HCT116 (cell line): Measurements from ENCODE around the gene POFUT2. TPM values are rescaled to one million over a fixed set of nuclear protein-coding genes. Genes with fewer than 3 reads are reported as not detected.

Experiments used
- ATAC-seq: fragments of 200-7000 bp; cut with Tn5 transposase; 2 replicates; pipeline ENCODE4 v1.9.1; 2020; ENCODE audit warnings: mild to moderate bottlenecking, moderate library complexity
- BruUV-seq: library from RNA; stranded (reverse); fragments of 400-500 nt; replicated peaks from 2 replicates; lab custom pipeline; 2021; lab: Mats Ljungman, UMichigan
- CTCF ChIA-PET: fragments of 300-600 bp; sonication (Branson Sonifier 250); formaldehyde crosslinking; loops from one replicate; lab custom pipeline; 2021; ENCODE audit warnings: antibody characterized with exemption; lab: Charles Lee
- POLR2A ChIA-PET: fragments of 300-600, 350-600 bp; sonication (Branson Sonifier 250); formaldehyde crosslinking; loops from one replicate; lab custom pipeline; 2021; ENCODE audit warnings: antibody characterized with exemption; lab: Charles Lee
- RAD21 ChIA-PET, 2 experiments: fragments of 300-600 bp; sonication (Branson Sonifier 250); formaldehyde crosslinking; loops; one replicate each; lab custom pipeline; 2023; ENCODE audit warnings: low total read pairs in 2 of 2; ENCODE audit not compliant: uncharacterized antibody in 2 of 2, unreplicated experiment in 2 of 2, low non-redundant PET in 1 of 2; lab: Charles Lee
- DNase-seq: peaks from one replicate; pipeline ENCODE4 v3.0.0-alpha.2; 2010; ENCODE audit warnings: low read depth, low spot score
- H2AFZ ChIP-seq: fragments of 200-600 bp; shearing (Covaris generic), sonication (generic); 2 replicates; pipeline ENCODE4 v1.6.1; 2017; ENCODE audit warnings: low read depth, mixed run types, mixed read lengths, antibody characterized with exemption, low read length; ENCODE audit not compliant: poor library complexity, severe bottlenecking
- H3K27ac ChIP-seq: 2 replicates; pipeline ENCODE4 v1.5.1; 2012; ENCODE audit warnings: low read depth, low read length
- H3K27me3 ChIP-seq: fragments of 200-600 bp; sonication (generic); 2 replicates; pipeline ENCODE4 v1.6.1; 2016; ENCODE audit warnings: mixed run types, low read length, mixed read lengths; ENCODE audit not compliant: insufficient read depth
- H3K36me3 ChIP-seq, 2 experiments: fragments of 200-500 bp in 1 of 2; fragments of 200-600 bp in 1 of 2; sonication (Bioruptor generic) in 1 of 2; sonication (generic) in 1 of 2; 2 replicates each; pipeline versions ENCODE4 v1.5.1 to v1.6.1; 2014 to 2016; ENCODE audit warnings: low read length in 2 of 2, inconsistent platforms in 1 of 2, mixed read lengths in 1 of 2, mixed run types in 1 of 2; ENCODE audit not compliant: insufficient read depth in 2 of 2, control insufficient read depth in 1 of 2
- H3K4me1 ChIP-seq, 2 experiments: fragments of 200-600 bp in 1 of 2; sonication (generic) in 1 of 2; 2 replicates each; pipeline versions ENCODE4 v1.5.1 to v1.6.1; 2012 to 2017; ENCODE audit warnings: low read length in 2 of 2, inconsistent platforms in 1 of 2, mild to moderate bottlenecking in 1 of 2, mixed read lengths in 1 of 2, mixed run types in 1 of 2, moderate library complexity in 1 of 2; ENCODE audit not compliant: insufficient read depth in 2 of 2, control insufficient read depth in 1 of 2
- H3K4me2 ChIP-seq: fragments of 200-600 bp; sonication (generic); 2 replicates; pipeline ENCODE4 v1.6.1; 2017; ENCODE audit warnings: mixed run types, low read length, mixed read lengths
- H3K4me3 ChIP-seq, 2 experiments: fragments of 200-600 bp in 1 of 2; sonication (generic) in 1 of 2; replicated peaks in 1 of 2; 2 replicates each; pipeline ENCODE4 v1.5.1; 2011 to 2016; ENCODE audit warnings: low read length in 2 of 2, control low read depth in 1 of 2, low read depth in 1 of 2, mild to moderate bottlenecking in 1 of 2, mixed read lengths in 1 of 2, mixed run types in 1 of 2
- H3K79me2 ChIP-seq: fragments of 200-600 bp; sonication (generic); 2 replicates; pipeline ENCODE4 v1.6.1; 2017; ENCODE audit warnings: mild to moderate bottlenecking, mixed run types, low read length, moderate library complexity, mixed read lengths; ENCODE audit not compliant: insufficient read depth
- H3K9ac ChIP-seq: fragments of 200-600 bp; sonication (generic); 2 replicates; pipeline ENCODE4 v1.6.1; 2016; ENCODE audit warnings: low read length, mixed read lengths
- H3K9me2 ChIP-seq: fragments of 200-600 bp; sonication (generic), shearing (Covaris generic); 2 replicates; pipeline ENCODE4 v1.6.1; 2017; ENCODE audit warnings: mixed run types, mild to moderate bottlenecking, moderate library complexity; ENCODE audit not compliant: insufficient read depth
- H3K9me3 ChIP-seq, 2 experiments: fragments of 200-500 bp in 1 of 2; fragments of 200-600 bp in 1 of 2; sonication (Bioruptor generic) in 1 of 2; sonication (generic) in 1 of 2; 2 replicates each; pipeline ENCODE4 v1.6.1; 2014 to 2017; ENCODE audit warnings: low read length in 2 of 2, mixed read lengths in 2 of 2, inconsistent platforms in 1 of 2, low read depth in 1 of 2, mild to moderate bottlenecking in 1 of 2, mixed run types in 1 of 2, moderate library complexity in 1 of 2; ENCODE audit not compliant: control insufficient read depth in 1 of 2, insufficient read depth in 1 of 2
- H4K20me1 ChIP-seq: fragments of 200-600 bp; sonication (generic), shearing (Covaris generic); 2 replicates; pipeline ENCODE4 v1.6.1; 2017; ENCODE audit warnings: mixed run types, mild to moderate bottlenecking, moderate library complexity; ENCODE audit not compliant: insufficient read depth
- CBX3 ChIP-seq: IDR thresholded peaks from 2 replicates; pipeline ENCODE4 v1.6.1; 2012; ENCODE audit warnings: low read depth
- SP1 ChIP-seq: IDR thresholded peaks from 2 replicates; pipeline ENCODE4 v1.6.1; 2012; ENCODE audit warnings: low read depth
- SRF ChIP-seq: IDR thresholded peaks from 2 replicates; pipeline ENCODE4 v1.6.1; 2012; ENCODE audit warnings: low read depth
- TCF7L2 ChIP-seq: IDR thresholded peaks from 2 replicates; pipeline ENCODE4 v1.7.0; 2011; ENCODE audit warnings: borderline replicate concordance, inconsistent platforms; ENCODE audit not compliant: insufficient read depth, insufficient read length; ENCODE audit errors: extremely low read depth
- ZFX ChIP-seq: fragments of 450-650 bp; IDR thresholded peaks from 2 replicates; pipeline ENCODE4 v1.6.1; 2017
- intact Hi-C: fragments of 100-400 bp; cut with micrococcal nuclease; formaldehyde crosslinking; loops from 2 replicates; pipeline ENCODE4 v1.10.0; 2022
- total RNA-seq: library from RNA; stranded (reverse); gene quantifications from one replicate; pipeline ENCODE4 v1.2.1, GENCODE V29; 2021; ENCODE audit not compliant: unreplicated experiment
- TF ChIP-seq, protein P1 (sequence below): IDR thresholded peaks from 2 replicates; pipeline ENCODE4 v1.6.1; 2012
- TF ChIP-seq, protein P2 (sequence below): IDR thresholded peaks from 2 replicates; pipeline ENCODE4 v1.6.1; 2011; ENCODE audit warnings: mild to moderate bottlenecking, low read length, moderate library complexity; ENCODE audit not compliant: insufficient replicate concordance; ENCODE audit errors: extremely low read depth

POFUT2 gene
- total RNA-seq, 1 experiment from 2014 or later: 20.5 TPM

DNA sequence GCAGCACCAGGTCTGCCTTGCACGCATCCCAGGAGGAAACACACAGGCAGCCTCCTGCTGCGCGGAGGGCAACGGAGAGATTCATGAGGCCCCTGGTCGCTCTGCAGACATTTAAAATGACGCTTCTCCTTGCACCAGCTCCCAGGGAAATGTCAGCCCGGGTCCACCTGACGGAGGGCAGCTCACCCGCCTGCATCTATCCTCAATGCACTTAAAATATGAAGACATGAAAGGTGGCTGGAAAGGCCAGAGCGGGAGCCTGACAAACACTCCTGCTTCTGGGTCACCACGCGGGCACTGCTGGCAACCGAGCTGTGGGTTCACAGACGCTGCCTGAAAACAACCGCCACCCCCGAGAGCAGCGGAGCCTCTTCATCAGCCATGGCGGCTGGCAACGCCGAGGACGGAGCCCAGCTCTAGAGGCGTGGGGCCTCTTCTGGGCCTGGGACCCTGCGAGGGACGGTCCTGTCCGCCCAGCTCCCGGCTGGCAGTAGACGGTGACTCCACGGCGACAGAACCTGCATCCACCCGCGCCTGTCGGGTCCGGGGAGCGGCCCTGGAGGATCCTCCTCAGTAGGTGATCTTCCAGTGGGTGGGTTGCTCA, 22.7 kb downstream of the POFUT2 start:
- Histone ChIP-seq H3K9ac (no peak overlapping the region), H3K36me3 (peaks cover 7 to 12% of the 10 kb centered on the region in 2 experiments; a peak in 3 of 4 replicates), H2AFZ (no peak overlapping the region), H3K79me2 (no peaks in the 10 kb centered on the region), H3K4me3 (no peak overlapping the region), H3K4me2 (no peak overlapping the region), H3K27me3 (no peaks in the 10 kb centered on the region), H3K9me2 (no peaks in the 10 kb centered on the region), H4K20me1 (no peaks in the 10 kb centered on the region), H3K9me3 (no peaks in the 10 kb centered on the region), H3K27ac (no peak overlapping the region), H3K4me1 (no peaks in the 10 kb centered on the region)
- POLR2A ChIA-PET: no interaction called here
- RAD21 ChIA-PET: no interaction called here
- DNase-seq: no peak
- BruUV-seq: no TSS peak
- CTCF ChIA-PET: no interaction called here
- ATAC-seq: no peak
- intact Hi-C loops: no loop called here
- no peak for TF ChIP-seq CBX3
- TF ChIP-seq, protein P1, sequence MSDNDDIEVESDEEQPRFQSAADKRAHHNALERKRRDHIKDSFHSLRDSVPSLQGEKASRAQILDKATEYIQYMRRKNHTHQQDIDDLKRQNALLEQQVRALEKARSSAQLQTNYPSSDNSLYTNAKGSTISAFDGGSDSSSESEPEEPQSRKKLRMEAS: no peak
- no peak for TF ChIP-seq SP1
- no peak for TF ChIP-seq TCF7L2
- TF ChIP-seq SRF: no peak
- TF ChIP-seq, protein P2, sequence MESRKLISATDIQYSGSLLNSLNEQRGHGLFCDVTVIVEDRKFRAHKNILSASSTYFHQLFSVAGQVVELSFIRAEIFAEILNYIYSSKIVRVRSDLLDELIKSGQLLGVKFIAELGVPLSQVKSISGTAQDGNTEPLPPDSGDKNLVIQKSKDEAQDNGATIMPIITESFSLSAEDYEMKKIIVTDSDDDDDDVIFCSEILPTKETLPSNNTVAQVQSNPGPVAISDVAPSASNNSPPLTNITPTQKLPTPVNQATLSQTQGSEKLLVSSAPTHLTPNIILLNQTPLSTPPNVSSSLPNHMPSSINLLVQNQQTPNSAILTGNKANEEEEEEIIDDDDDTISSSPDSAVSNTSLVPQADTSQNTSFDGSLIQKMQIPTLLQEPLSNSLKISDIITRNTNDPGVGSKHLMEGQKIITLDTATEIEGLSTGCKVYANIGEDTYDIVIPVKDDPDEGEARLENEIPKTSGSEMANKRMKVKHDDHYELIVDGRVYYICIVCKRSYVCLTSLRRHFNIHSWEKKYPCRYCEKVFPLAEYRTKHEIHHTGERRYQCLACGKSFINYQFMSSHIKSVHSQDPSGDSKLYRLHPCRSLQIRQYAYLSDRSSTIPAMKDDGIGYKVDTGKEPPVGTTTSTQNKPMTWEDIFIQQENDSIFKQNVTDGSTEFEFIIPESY: no peak
- no peak for TF ChIP-seq ZFX
